ENCODE measurements around the gene FBXW2. TPM values are rescaled to one million over a fixed set of nuclear protein-coding genes. Genes with fewer than 3 reads are reported as not detected.

FBXW2 gene
- total and polyA plus RNA-seq, 8 donors, result 7.9 to 78.9 (median 18.0) TPM

Other genes starting within 250 kb of the FBXW2 start
- gene CDK5RAP2, start 213.2 kb downstream of the FBXW2 start, total RNA-seq, result 100 to 1,000 TPM in 2 of 5 donors, 10 to 100 TPM in 3; 30.3 to 438 (median 59.7) TPM
- 10 to 100 TPM; 24.7 to 25.3 (median 25.2) TPM for gene CDK5RAP2, start 213.2 kb downstream of the FBXW2 start, polyA plus RNA-seq
- gene MEGF9, start 78.9 kb downstream of the FBXW2 start, total RNA-seq, result 10 to 100 TPM in 4 of 5 donors, 1 to 10 TPM in 1; 4.1 to 26.8 (median 15.8) TPM
- 1 to 10 TPM; 3.5 to 4.1 (median 3.7) TPM for gene MEGF9, start 78.9 kb downstream of the FBXW2 start, polyA plus RNA-seq
- 10 to 100 TPM; 18.8 to 39.1 (median 28.4) TPM for gene PSMD5, start 49.5 kb upstream of the FBXW2 start, total RNA-seq
- gene PSMD5, start 49.5 kb upstream of the FBXW2 start, polyA plus RNA-seq, result 10 to 100 TPM; 14.8 to 18.5 (median 15.7) TPM
- gene PHF19, start 83.8 kb upstream of the FBXW2 start, total RNA-seq, result 100 to 1,000 TPM in 1 of 5 donors, 10 to 100 TPM in 4; 13.3 to 251 (median 26.8) TPM
- gene PHF19, start 83.8 kb upstream of the FBXW2 start, polyA plus RNA-seq, result 10 to 100 TPM; 10.7 to 28.3 (median 27.6) TPM
- 10 to 100 TPM in 1 of 5 donors, 1 to 10 TPM in 3, under 1 TPM in 1; 0.58 to 10.3 (median 2.8) TPM for gene TRAF1, start 133.4 kb upstream of the FBXW2 start, total RNA-seq
- 1 to 10 TPM; 2.3 to 6.8 (median 3.7) TPM for gene TRAF1, start 133.4 kb upstream of the FBXW2 start, polyA plus RNA-seq

Measured in stomach (tissue), 8 donors.